H1 (cell line): ENCODE results near the gene TTYH2.

ENCODE experiments used
- CHD2 ChIP-seq: IDR thresholded peaks from 2 replicates; pipeline ENCODE4 v1.6.1; 2012; ENCODE audit warnings: low read length, improper control_type of control experiment
- EGR1 ChIP-seq: IDR thresholded peaks from 2 replicates; pipeline ENCODE4 v1.6.1; 2011; ENCODE audit warnings: low read depth, low read length, borderline replicate concordance
- EZH2 ChIP-seq: fragments of 200-600 bp; sonication (generic); IDR thresholded peaks from 2 replicates; pipeline ENCODE4 v1.7.1; 2012; ENCODE audit warnings: low read depth, mild to moderate bottlenecking, moderate library complexity, low read length, inconsistent platforms; ENCODE audit not compliant: severe bottlenecking
- MAX ChIP-seq: IDR thresholded peaks from 2 replicates; pipeline ENCODE4 v1.6.1; 2012; ENCODE audit warnings: inconsistent platforms

DNA sequence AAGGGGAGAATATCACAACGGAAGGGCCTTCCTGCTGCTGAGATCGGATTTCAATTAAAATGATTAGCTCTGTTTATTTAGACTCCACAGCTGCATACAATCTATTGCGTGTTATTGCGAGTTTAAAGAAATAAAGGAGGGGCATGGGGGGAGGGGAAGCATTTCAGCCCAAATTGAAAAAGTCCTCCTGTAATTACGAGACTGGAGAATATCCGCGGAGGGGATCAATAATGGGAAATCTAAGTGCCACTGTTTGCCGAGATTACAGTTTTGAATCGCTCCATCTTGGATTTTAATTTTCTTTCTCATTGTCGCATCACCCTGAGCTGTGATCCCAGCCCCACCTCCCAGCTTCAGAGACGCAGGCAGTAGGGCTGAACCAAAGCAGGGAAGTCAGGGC lies 25.6 kb upstream of the TTYH2 start:
- no peak for TF ChIP-seq EZH2
- no peak for TF ChIP-seq MAX
- no peak for TF ChIP-seq EGR1
- TF ChIP-seq CHD2: no peak
